Natural killer cell (primary cell): Measurements from ENCODE around the gene RUBCN. TPM values are rescaled to one million over a fixed set of nuclear protein-coding genes. Genes with fewer than 3 reads are reported as not detected.

ENCODE experiments used
- ATAC-seq, 3 donors: fragments of 150-1000 bp in 2 of 3; fragments of 200-7000 bp in 1 of 3; cut with Tn5 transposase; 1 replicate in 1 of 3; 2 replicates in 2 of 3; pipeline ENCODE4 v1.10.0; 2021; ENCODE audit warnings: mild to moderate bottlenecking in 2 of 3, moderate library complexity in 2 of 3
- DNase-seq, 2 donors: peaks; one replicate each; pipeline versions ENCODE4 v3.0.0 to v3.0.0-alpha.2; 2013 to 2021; ENCODE audit warnings: mixed read lengths in 1 of 2
- H3K27ac ChIP-seq: one replicate; pipeline ENCODE4 v1.5.1; 2013; ENCODE audit warnings: mild to moderate bottlenecking, low read length
- H3K27me3 ChIP-seq: one replicate; pipeline ENCODE4 v1.6.1; 2013; ENCODE audit warnings: low read length; ENCODE audit not compliant: control insufficient read depth, insufficient read depth
- H3K36me3 ChIP-seq: one replicate; pipeline ENCODE4 v1.6.1; 2013; ENCODE audit warnings: low read length; ENCODE audit not compliant: control insufficient read depth, insufficient read depth
- H3K4me1 ChIP-seq: one replicate; pipeline ENCODE4 v1.6.1; 2013; ENCODE audit warnings: low read length; ENCODE audit not compliant: control insufficient read depth, insufficient read depth
- H3K4me3 ChIP-seq: one replicate; pipeline ENCODE4 v1.5.1; 2013; ENCODE audit warnings: low read length
- H3K9me3 ChIP-seq: one replicate; pipeline ENCODE4 v1.6.1; 2013; ENCODE audit warnings: low read length; ENCODE audit not compliant: control insufficient read depth, insufficient read depth
- H3K27ac Mint-ChIP-seq, 2 donors: one replicate each; pipeline ENCODE4 v1.8.0; 2022; ENCODE audit warnings: mild to moderate bottlenecking in 2 of 2, mixed read lengths in 2 of 2, moderate library complexity in 1 of 2
- H3K27me3 Mint-ChIP-seq, 2 donors: one replicate each; pipeline ENCODE4 v1.8.0; 2022; ENCODE audit warnings: low read depth in 2 of 2, mixed read lengths in 2 of 2
- H3K36me3 Mint-ChIP-seq: one replicate; pipeline ENCODE4 v1.8.0; 2022; ENCODE audit warnings: mixed read lengths
- H3K4me1 Mint-ChIP-seq, 2 donors: one replicate each; pipeline ENCODE4 v1.8.0; 2022; ENCODE audit warnings: mixed read lengths in 2 of 2
- H3K4me3 Mint-ChIP-seq: one replicate; pipeline ENCODE4 v1.8.0; 2022; ENCODE audit warnings: mild to moderate bottlenecking, moderate library complexity, mixed read lengths
- H3K9me3 Mint-ChIP-seq, 2 donors: one replicate each; pipeline ENCODE4 v1.8.0; 2022; ENCODE audit warnings: mixed read lengths in 2 of 2
- CTCF ChIP-seq: fragments of 200-600 bp; IDR thresholded peaks from one replicate; pipeline ENCODE4 v1.8.0; 2022; ENCODE audit warnings: antibody characterized with exemption
- WGBS: methylation state at CpG from one replicate; pipeline ENCODE4 v1.1.7; 2013; ENCODE audit warnings: missing lambda C conversion rate; ENCODE audit not compliant: insufficient coverage; 5-methylcytosine and 5-hydroxymethylcytosine counted together
- intact Hi-C: fragments of 100-400 bp; cut with micrococcal nuclease; formaldehyde crosslinking; loops from one replicate; pipeline ENCODE4 v1.14.2; 2022
- total RNA-seq, 4 donors: library from RNA; stranded (reverse); fragments of 120-200 nt in 1 of 4; gene quantifications; one replicate each; pipeline versions ENCODE4 v1.2.3 to v1.2.4, GENCODE V29; 2013 to 2022

The RUBCN gene
- total RNA-seq, 3 donors from 2014 or later (not counting 1 experiment from before 2014, with no cell fraction given): 51.2 to 58.5 (median 57.6) TPM

GRCh38 chr3:197750396-197750831, 13.7 kb upstream of the RUBCN start:
- H3K27ac Mint-ChIP-seq: peak overlapping the region; percentile 87 to 90
- DNase-seq (peak; percentile 59 to 81), ATAC-seq (peak; percentile 49 to 65 (median 60))
- intact Hi-C loops: loop anchor here (5.0 kb wide), 1 partner anchor 38 kb away; no protein-coding TSS in a partner anchor
- peak overlapping the region; percentile 86 for H3K4me3 ChIP-seq
- no peaks in the 10 kb centered on the region for H3K9me3 Mint-ChIP-seq
- H3K4me1 ChIP-seq: peaks cover 16% of the 10 kb centered on the region
- no peaks in the 10 kb centered on the region for H3K36me3 Mint-ChIP-seq
- H3K4me3 Mint-ChIP-seq: peak overlapping the region; percentile 97
- H3K4me1 Mint-ChIP-seq: peaks cover 44 to 51% of the 10 kb centered on the region in 2 donors
- WGBS: 0% methylated on average over 43 of the region's 43 CpGs
- TF ChIP-seq CTCF: no peak
- H3K27me3 Mint-ChIP-seq: no peaks in the 10 kb centered on the region
- H3K36me3 ChIP-seq: no peaks in the 10 kb centered on the region
- H3K9me3 ChIP-seq: no peaks in the 10 kb centered on the region
- peak overlapping the region; percentile 91 for H3K27ac ChIP-seq
- no peaks in the 10 kb centered on the region for H3K27me3 ChIP-seq

- no peaks in the 10 kb centered on the region for H3K36me3 ChIP-seq
- no peaks in the 10 kb centered on the region for H3K9me3 ChIP-seq
- Mint-ChIP-seq H3K9me3 (no peaks in the 10 kb centered on the region), H3K4me1 (peaks cover 41 to 48% of the 10 kb centered on the region in 2 donors), H3K27ac (peak within 1 kb of the TSS; percentile 87 to 90), H3K4me3 (peak within 1 kb of the TSS; percentile 97), H3K27me3 (no peaks in the 10 kb centered on the region), H3K36me3 (no peaks in the 10 kb centered on the region)
- peak within 1 kb of the TSS; percentile 91 for H3K27ac ChIP-seq
- peak within 1 kb of the TSS; percentile 86 for H3K4me3 ChIP-seq
- no peaks in the 10 kb centered on the region for H3K27me3 ChIP-seq
- H3K4me1 ChIP-seq: peaks cover 16% of the 10 kb centered on the region
- DNase-seq (peak; percentile 89 to 95), ATAC-seq (peak; percentile 83 to 93 (median 89))
- intact Hi-C loops: loop anchor here (1.0 to 5.0 kb wide), 3 partner anchors 12 to 42 kb away; partner anchors contain the start of gene LRCH3
- WGBS: under 1% methylated on average over 104 of the region's 104 CpGs
- TF ChIP-seq CTCF: peak; percentile 47
These were observed 13.1 kb upstream of the RUBCN start, which contains the start of gene FYTTD1 for GRCh38 chr3:197749601-197750395. FYTTD1 (plus strand) TSS chr3:197749883; CDS start chr3:197749972, 89 bp downstream.

- Histone ChIP-seq H3K27ac (peak overlapping the region; percentile 73), H3K9me3 (no peaks in the 10 kb centered on the region), H3K4me3 (peak overlapping the region; percentile 86), H3K4me1 (peaks cover 16% of the 10 kb centered on the region), H3K36me3 (no peaks in the 10 kb centered on the region), H3K27me3 (no peaks in the 10 kb centered on the region)
- intact Hi-C loops: loop anchor here (1.0 kb wide), 2 partner anchors 12 to 42 kb away; partner anchors contain the start of gene LRCH3
- Mint-ChIP-seq H3K4me1 (peaks cover 37 to 45% of the 10 kb centered on the region in 2 donors), H3K4me3 (peak overlapping the region; percentile 97), H3K36me3 (no peaks in the 10 kb centered on the region), H3K27ac (peak overlapping the region; percentile 87 to 90), H3K27me3 (no peaks in the 10 kb centered on the region), H3K9me3 (no peaks in the 10 kb centered on the region)
- no peak for TF ChIP-seq CTCF
- ATAC-seq: peak; percentile 32 to 48 (median 40)
- peak in 1 of 2 donors; percentile 87 for DNase-seq
- WGBS: under 1% methylated on average over 18 of the region's 18 CpGs
These were observed 12.6 kb upstream of the RUBCN start for GRCh38 chr3:197749315-197749600.
